NCI-H69 (cell line): ENCODE measurements around the gene GALNT18.

Source experiments
- DNase-seq: peaks from one replicate; lab custom pipeline; 2025; lab: John Stamatoyannopoulos, UW

The GALNT18 gene

GRCh38 chr11:11268119-11268518, 353.7 kb downstream of the GALNT18 start:
- DNase-seq, result no peak

GRCh38 chr11:11267312-11267711, 354.5 kb downstream of the GALNT18 start:
- no peak for DNase-seq

- peak; percentile 75 for DNase-seq
Observed at GRCh38 chr11:11265994-11266606, 355.7 kb downstream of the GALNT18 start.

- DNase-seq, result no peak
Observed at GRCh38 chr11:11265320-11265719, 356.5 kb downstream of the GALNT18 start.

- peak; percentile 96 for DNase-seq
Observed at GRCh38 chr11:11263238-11264005, 358.4 kb downstream of the GALNT18 start.

- no peak for DNase-seq
Observed at GRCh38 chr11:11262171-11262920, 359.5 kb downstream of the GALNT18 start.

GRCh38 chr11:11261629-11262028, 360.2 kb downstream of the GALNT18 start:
- DNase-seq, result no peak

- DNase-seq, result no peak
Observed at GRCh38 chr11:11260903-11261302, 360.9 kb downstream of the GALNT18 start.

- no peak for DNase-seq
Observed at GRCh38 chr11:11253995-11254394, 367.8 kb downstream of the GALNT18 start.

- DNase-seq, result no peak
Observed at GRCh38 chr11:11253497-11253896, 368.3 kb downstream of the GALNT18 start.

GRCh38 chr11:11252403-11252802, 369.4 kb downstream of the GALNT18 start:
- DNase-seq, result peak; percentile 75

- no peak for DNase-seq
Observed at GRCh38 chr11:11251394-11251970, 370.3 kb downstream of the GALNT18 start.

GRCh38 chr11:11250470-11250869, 371.3 kb downstream of the GALNT18 start:
- DNase-seq, result no peak

- DNase-seq, result no peak
Observed at GRCh38 chr11:11247576-11247975, 374.2 kb downstream of the GALNT18 start.

GRCh38 chr11:11247086-11247485, 374.7 kb downstream of the GALNT18 start:
- DNase-seq, result peak; percentile 53

- no peak for DNase-seq
Observed at GRCh38 chr11:11246166-11246565, 375.6 kb downstream of the GALNT18 start.

- no peak for DNase-seq
Observed at GRCh38 chr11:11245453-11245852, 376.4 kb downstream of the GALNT18 start.

- no peak for DNase-seq
Observed at GRCh38 chr11:11244470-11245080, 377.2 kb downstream of the GALNT18 start.

- DNase-seq, result peak; percentile 89
Observed at GRCh38 chr11:11243590-11244469, 378.0 kb downstream of the GALNT18 start.

- DNase-seq, result no peak
Observed at GRCh38 chr11:11243209-11243589, 378.6 kb downstream of the GALNT18 start.

- DNase-seq, result no peak
Observed at GRCh38 chr11:11241284-11241683, 380.5 kb downstream of the GALNT18 start.
